Measurements from ENCODE around the gene COQ2.

COQ2 gene

GRCh38 chr4:83259586-83259985, 25.0 kb downstream of the COQ2 start:
- no peak for TF ChIP-seq CTCF (conservative IDR thresholded peaks at IDR 0.05; ENCODE audit: low read depth, low read length)
- H3K4me3 ChIP-seq (ENCODE audit: low read depth, low read length), result no peak overlapping the region
- no peak for DNase-seq (ENCODE audit: low read depth)

- TF ChIP-seq CTCF (conservative IDR thresholded peaks at IDR 0.05; ENCODE audit: low read depth, low read length), result no peak
- no peak overlapping the region for H3K4me3 ChIP-seq (ENCODE audit: low read depth, low read length)
- no peak for DNase-seq (ENCODE audit: low read depth)
These were observed 26.1 kb downstream of the COQ2 start for GRCh38 chr4:83258461-83258860.

GRCh38 chr4:83257811-83258210, 26.8 kb downstream of the COQ2 start:
- H3K4me3 ChIP-seq (ENCODE audit: low read depth, low read length), result no peak overlapping the region
- no peak for TF ChIP-seq CTCF (conservative IDR thresholded peaks at IDR 0.05; ENCODE audit: low read depth, low read length)
- DNase-seq (ENCODE audit: low read depth), result no peak

- TF ChIP-seq CTCF (conservative IDR thresholded peaks at IDR 0.05; ENCODE audit: low read depth, low read length), result no peak
- DNase-seq (ENCODE audit: low read depth), result peak; percentile 89
- no peak overlapping the region for H3K4me3 ChIP-seq (ENCODE audit: low read depth, low read length)
These were observed 29.0 kb downstream of the COQ2 start for GRCh38 chr4:83255584-83255983.

- no peak overlapping the region for H3K4me3 ChIP-seq (ENCODE audit: low read depth, low read length)
- DNase-seq (ENCODE audit: low read depth), result peak; percentile 92
- peak; percentile 92 for TF ChIP-seq CTCF (conservative IDR thresholded peaks at IDR 0.05; ENCODE audit: low read depth, low read length)
These were observed 31.7 kb downstream of the COQ2 start for GRCh38 chr4:83252782-83253405.

GRCh38 chr4:83251447-83251830, 33.2 kb downstream of the COQ2 start:
- TF ChIP-seq CTCF (conservative IDR thresholded peaks at IDR 0.05; ENCODE audit: low read depth, low read length), result no peak
- H3K4me3 ChIP-seq (ENCODE audit: low read depth, low read length), result no peak overlapping the region
- no peak for DNase-seq (ENCODE audit: low read depth)

- no peak for TF ChIP-seq CTCF (conservative IDR thresholded peaks at IDR 0.05; ENCODE audit: low read depth, low read length)
- no peak overlapping the region for H3K4me3 ChIP-seq (ENCODE audit: low read depth, low read length)
- DNase-seq (ENCODE audit: low read depth), result no peak
These were observed 33.7 kb downstream of the COQ2 start for GRCh38 chr4:83250687-83251446.
